Stimulated activated CD4-positive, alpha-beta T cell treated with anti-CD3 and anti-CD28 coated beads, Interleukin-12 subunit alpha, Interleukin-12 subunit beta, amount 100 ng/mL, for 4 hours (primary cell): ENCODE measurements around the gene AMOTL1.

Source experiments
- DNase-seq: peaks from one replicate; pipeline ENCODE4 v3.0.0-alpha.2; 2020

Gene AMOTL1

GRCh38 chr11:94858012-94858705 lies 90.0 kb downstream of the AMOTL1 start:
- DNase-seq, result no peak

- no peak for DNase-seq
These were observed 92.2 kb downstream of the AMOTL1 start for GRCh38 chr11:94860333-94860732.

- no peak for DNase-seq
These were observed 93.2 kb downstream of the AMOTL1 start for GRCh38 chr11:94861306-94861845.

- no peak for DNase-seq
These were observed 95.0 kb downstream of the AMOTL1 start for GRCh38 chr11:94862926-94863880.

- no peak for DNase-seq
These were observed 96.4 kb downstream of the AMOTL1 start for GRCh38 chr11:94864506-94865045.

GRCh38 chr11:94866231-94866822 lies 98.2 kb downstream of the AMOTL1 start:
- no peak for DNase-seq

- no peak for DNase-seq
These were observed 99.0 kb downstream of the AMOTL1 start for GRCh38 chr11:94866936-94867795.

- no peak for DNase-seq
These were observed 100.3 kb downstream of the AMOTL1 start for GRCh38 chr11:94868468-94868867.

GRCh38 chr11:94869186-94869585 lies 101.0 kb downstream of the AMOTL1 start:
- no peak for DNase-seq

- DNase-seq, result no peak
These were observed 102.3 kb downstream of the AMOTL1 start for GRCh38 chr11:94870422-94870821.

- DNase-seq, result no peak
These were observed 103.5 kb downstream of the AMOTL1 start for GRCh38 chr11:94871491-94872185.

GRCh38 chr11:94873916-94874540 lies 105.9 kb downstream of the AMOTL1 start:
- DNase-seq, result no peak

- DNase-seq, result no peak
These were observed 108.1 kb downstream of the AMOTL1 start for GRCh38 chr11:94876222-94876621.

GRCh38 chr11:94876645-94877442 lies 108.7 kb downstream of the AMOTL1 start:
- DNase-seq, result peak; percentile 45

- no peak for DNase-seq
These were observed 109.5 kb downstream of the AMOTL1 start for GRCh38 chr11:94877443-94878200.

GRCh38 chr11:94879006-94879405 lies 110.8 kb downstream of the AMOTL1 start:
- no peak for DNase-seq

GRCh38 chr11:94880216-94880615 lies 112.1 kb downstream of the AMOTL1 start:
- no peak for DNase-seq

- no peak for DNase-seq
These were observed 114.8 kb downstream of the AMOTL1 start for GRCh38 chr11:94882931-94883330.

- no peak for DNase-seq
These were observed 115.7 kb downstream of the AMOTL1 start for GRCh38 chr11:94883878-94884277.
